Sigmoid colon (tissue), 7 donors: Measurements from ENCODE around the gene ELMOD3. TPM values are rescaled to one million over a fixed set of nuclear protein-coding genes. Genes with fewer than 3 reads are reported as not detected.

Experiments used
- DNase-seq: peaks from one replicate; pipeline ENCODE4 v3.0.0-alpha.2; 2019
- H3K27ac ChIP-seq, 4 donors: fragments of 200-600 bp; sonication (generic); one replicate each; pipeline ENCODE4 v1.5.1; 2016 to 2019; ENCODE audit warnings: mild to moderate bottlenecking in 1 of 4
- H3K27me3 ChIP-seq, 3 donors: fragments of 200-600 bp; sonication (generic); one replicate each; pipeline ENCODE4 v1.5.1; 2019; ENCODE audit warnings: mild to moderate bottlenecking in 1 of 3
- H3K36me3 ChIP-seq, 4 donors: fragments of 200-600 bp; sonication (generic); one replicate each; pipeline ENCODE4 v1.5.1; 2016 to 2019
- H3K4me1 ChIP-seq, 4 donors: fragments of 200-600 bp; sonication (generic); one replicate each; pipeline ENCODE4 v1.5.1; 2017 to 2019
- H3K4me3 ChIP-seq, 4 donors: fragments of 200-600 bp; sonication (generic); one replicate each; pipeline ENCODE4 v1.5.1; 2017 to 2019; ENCODE audit warnings: mild to moderate bottlenecking in 2 of 4, moderate library complexity in 1 of 4
- H3K9me3 ChIP-seq, 4 donors: fragments of 200-600 bp in 3 of 4; sonication (generic) in 3 of 4; one replicate each; pipeline versions ENCODE4 v1.5.1 to v1.6.1; 2013 to 2019
- CTCF ChIP-seq, 4 experiments: fragments of 450-650 bp in 3 of 4; fragments of 200-600 bp in 1 of 4; IDR thresholded peaks; one replicate each; pipeline ENCODE4 v1.5.1; 2016 to 2019; ENCODE audit warnings: antibody characterized with exemption in 4 of 4, mild to moderate bottlenecking in 3 of 4, moderate library complexity in 2 of 4
- EP300 ChIP-seq, 4 donors: sonication (generic); formaldehyde crosslinking; IDR thresholded peaks; one replicate each; pipeline ENCODE4 v1.6.1; 2017; ENCODE audit warnings: antibody characterized with exemption in 4 of 4
- POLR2A ChIP-seq, 2 donors: fragments of 450-650 bp; IDR thresholded peaks; one replicate each; pipeline ENCODE4 v1.6.1; 2016; ENCODE audit warnings: antibody characterized with exemption in 2 of 2, mild to moderate bottlenecking in 2 of 2, moderate library complexity in 2 of 2
- POLR2AphosphoS5 ChIP-seq, 4 donors: sonication (generic); formaldehyde crosslinking; IDR thresholded peaks; one replicate each; pipeline ENCODE4 v1.6.1; 2017; ENCODE audit warnings: antibody characterized with exemption in 4 of 4
- WGBS, 2 donors: extraction: QIAGEN DNeasy Blood & Tissue Kit; methylation state at CpG; one replicate each; pipeline ENCODE4 v1.1.7; 2013; 5-methylcytosine and 5-hydroxymethylcytosine counted together
- intact Hi-C: fragments of 100-400 bp; cut with DNase I; formaldehyde crosslinking; loops from one replicate; pipeline ENCODE4 v1.15.1; 2023
- polyA plus RNA-seq, 3 donors: library from polyadenylated mRNA; stranded (reverse); fragments of 200-250 nt; gene quantifications; one replicate each; pipeline ENCODE4 v1.2.3, GENCODE V29; 2013
- total RNA-seq, 4 donors: library from RNA; depleted of rRNA; stranded (reverse); fragments of >200 nt; gene quantifications; one replicate each; pipeline ENCODE4 v1.1.0, GENCODE V29; 2016
- donor health status: healthy with polysubstance abuse.
- donor health status: Bipolar disorder and iron deficiency.
- donor health status: healthy.

Gene ELMOD3
- total RNA-seq (10 to 100 TPM; 16.7 to 26.3 (median 22.9) TPM), polyA plus RNA-seq (10 to 100 TPM; 11.6 to 22.7 (median 12.0) TPM)

GRCh38 chr2:85354286-85355072, at the start of gene ELMOD3, which contains the start of gene RETSAT:
TSS of gene ELMOD3 (plus strand) at chr2:85354769. CDS start at chr2:85357199, 2,430 bp downstream.
TSS of gene RETSAT (minus strand) at chr2:85354528. CDS start at chr2:85354507, 21 bp downstream.
- Histone ChIP-seq H3K27ac (peak within 1 kb of the TSS; percentile 80 to 88 (median 84)), H3K9me3 (no peaks in the 10 kb centered on the region), H3K36me3 (peaks cover 11 to 53% (median 25%) of the 10 kb centered on the region in 4 donors), H3K27me3 (no peaks in the 10 kb centered on the region), H3K4me3 (peak within 1 kb of the TSS; percentile 56 to 83 (median 64)), H3K4me1 (peaks cover 0 to 44% (median 27%) of the 10 kb centered on the region in 4 donors)
- intact Hi-C loops, result loop anchor here (1.0 to 10.0 kb wide), 2 partner anchors 185 to 750 kb away; partner anchors contain the start of genes MAT2A, POLR1A and PTCD3
- peak; percentile 81 to 95 (median 94) for TF ChIP-seq POLR2AphosphoS5 (IDR thresholded peaks at IDR 0.05)
- peak; percentile 77 to 91 for TF ChIP-seq POLR2A (IDR thresholded peaks at IDR 0.05)
- TF ChIP-seq EP300 (IDR thresholded peaks at IDR 0.05), result no peak
- DNase-seq, result peak; percentile 99
- 0 to 1% methylated on average over 42 of the region's 42 CpGs for WGBS, 2 donors

- Histone ChIP-seq H3K9me3 (no peaks in the 10 kb centered on the region), H3K4me1 (peaks cover 0 to 19% (median 15%) of the 10 kb centered on the region in 4 donors), H3K4me3 (no peak overlapping the region), H3K36me3 (peaks cover 6 to 41% (median 18%) of the 10 kb centered on the region in 4 donors), H3K27ac (peak overlapping the region in 2 of 4 donors; percentile 8 to 26), H3K27me3 (no peaks in the 10 kb centered on the region)
- TF ChIP-seq CTCF (IDR thresholded peaks at IDR 0.05) (no peak), POLR2A (IDR thresholded peaks at IDR 0.05) (no peak), EP300 (IDR thresholded peaks at IDR 0.05) (no peak), POLR2AphosphoS5 (IDR thresholded peaks at IDR 0.05) (no peak)
- 17 to 59% methylated on average over 9 of the region's 9 CpGs for WGBS, 2 donors
- DNase-seq, result no peak
- intact Hi-C loops, result no loop called here
These were observed 47.1 kb upstream of the ELMOD3 start for GRCh38 chr2:85307527-85307897.

DNA sequence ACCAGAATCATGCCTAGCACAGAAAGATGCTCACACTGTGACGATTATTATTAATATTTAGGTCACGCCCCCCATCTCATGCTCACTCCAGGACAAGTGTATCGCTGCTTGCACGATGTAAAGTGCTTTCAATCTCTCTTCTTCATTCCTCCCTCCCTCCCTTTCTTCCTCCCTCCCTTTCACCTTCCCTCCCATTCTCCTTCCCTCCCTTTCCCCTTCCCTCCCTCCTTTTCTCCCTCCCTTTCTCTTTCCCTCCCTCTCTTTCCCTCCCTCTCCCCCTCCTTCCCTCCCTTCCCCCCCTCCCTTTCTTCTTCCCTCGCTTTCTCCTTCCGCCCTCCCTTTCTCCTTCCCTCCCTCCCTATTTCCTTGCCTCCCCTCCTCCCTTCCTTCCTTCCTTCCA, 46.4 kb upstream of the ELMOD3 start:
- intact Hi-C loops, result no loop called here
- Histone ChIP-seq H3K27ac (peak overlapping the region in 1 of 4 donors; percentile 49), H3K4me3 (no peak overlapping the region), H3K4me1 (peaks cover 0 to 19% (median 15%) of the 10 kb centered on the region in 4 donors), H3K9me3 (no peaks in the 10 kb centered on the region), H3K36me3 (peaks cover 6 to 41% (median 18%) of the 10 kb centered on the region in 4 donors), H3K27me3 (no peaks in the 10 kb centered on the region)
- DNase-seq, result no peak
- TF ChIP-seq POLR2A (IDR thresholded peaks at IDR 0.05), result no peak
- no peak for TF ChIP-seq CTCF (IDR thresholded peaks at IDR 0.05)
- TF ChIP-seq EP300 (IDR thresholded peaks at IDR 0.05), result no peak
- TF ChIP-seq POLR2AphosphoS5 (IDR thresholded peaks at IDR 0.05), result no peak
- WGBS, 2 donors, result 86 to 90% methylated on average over 6 of the region's 6 CpGs

GRCh38 chr2:85308896-85309555, 45.5 kb upstream of the ELMOD3 start:
- Histone ChIP-seq H3K9me3 (no peaks in the 10 kb centered on the region), H3K36me3 (peaks cover 6 to 38% (median 18%) of the 10 kb centered on the region in 4 donors), H3K27me3 (no peaks in the 10 kb centered on the region), H3K4me3 (no peak overlapping the region), H3K4me1 (peaks cover 0 to 19% (median 15%) of the 10 kb centered on the region in 4 donors), H3K27ac (peak overlapping the region; percentile 45 to 55 (median 48))
- intact Hi-C loops, result no loop called here
- WGBS, 2 donors, result 18 to 46% methylated on average over 15 of the region's 15 CpGs
- DNase-seq, result peak; percentile 86
- no peak for TF ChIP-seq EP300 (IDR thresholded peaks at IDR 0.05)
- no peak for TF ChIP-seq CTCF (IDR thresholded peaks at IDR 0.05)
- TF ChIP-seq POLR2A (IDR thresholded peaks at IDR 0.05), result no peak
